Measurements from ENCODE around the gene RYR1.

DNA sequence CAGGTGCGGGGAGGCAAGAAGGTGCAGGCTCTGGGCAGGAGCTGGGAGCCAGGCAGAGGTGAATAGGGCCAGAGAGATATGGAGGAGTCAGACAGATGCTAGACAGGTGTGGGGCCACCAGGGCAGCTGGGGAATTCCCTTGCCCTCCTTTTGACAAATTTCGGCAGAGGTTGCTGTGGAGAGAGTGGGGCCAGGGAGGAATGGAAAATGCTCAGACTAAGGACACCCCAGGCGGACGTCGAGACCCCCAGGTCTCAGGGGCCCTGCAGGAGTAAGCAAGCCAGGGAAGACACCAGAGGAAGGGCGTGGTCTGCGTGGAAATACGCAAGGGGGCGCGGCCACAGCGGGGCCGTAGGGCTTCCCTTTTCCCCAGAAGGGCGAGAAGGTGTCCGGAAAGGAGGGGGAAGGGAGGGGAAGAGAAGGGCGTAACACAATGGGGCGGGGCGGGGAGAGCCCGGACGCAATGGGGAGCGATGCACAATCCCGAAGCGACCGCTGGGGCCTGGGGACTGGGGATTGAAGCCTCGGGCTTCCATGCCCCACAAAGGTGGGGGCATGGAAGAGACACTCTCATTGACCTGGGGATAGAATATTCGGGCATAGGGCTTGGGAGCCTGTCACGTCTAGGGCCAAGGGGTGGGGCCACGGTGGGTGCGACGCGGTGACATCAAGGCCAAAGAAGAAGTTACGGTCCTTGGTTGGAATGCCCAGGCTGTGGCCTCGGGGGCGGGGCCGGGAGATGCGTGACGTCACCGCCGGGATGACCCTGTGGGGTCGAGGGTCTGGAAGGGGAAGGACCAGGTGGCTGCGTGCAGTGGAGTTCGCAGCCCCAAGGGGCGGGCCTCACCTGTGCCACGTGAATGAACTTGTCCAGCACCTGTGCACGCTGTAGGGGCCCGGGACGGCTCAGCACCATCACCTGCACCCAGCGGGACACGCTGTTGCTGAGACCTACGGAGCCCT is 15.7 kb upstream of the RYR1 start:
- no peak for TF ChIP-seq POLR2AphosphoS5 (IDR thresholded peaks at IDR 0.05; ENCODE audit: low read depth, low read length)
- no peak for TF ChIP-seq POLR2A (IDR thresholded peaks at IDR 0.05; ENCODE audit: low read depth, low read length)
- TF ChIP-seq TAF1 (IDR thresholded peaks at IDR 0.05; ENCODE audit: borderline replicate concordance, low read depth, low read length), result no peak

Measured in GM12892 (cell line).